HG03175 (cell line): ENCODE results near the gene OPALIN.

ENCODE experiments used
- ATAC-seq: cut with Tn5 transposase; IDR thresholded peaks from one replicate; pipeline ENCODE4 v1.9.1; 2021; ENCODE audit warnings: mild to moderate bottlenecking, moderate library complexity; ENCODE audit not compliant: unreplicated experiment

Gene OPALIN

GRCh38 chr10:96374639-96374984 is 15.8 kb upstream of the OPALIN start:
- ATAC-seq, result no peak

DNA sequence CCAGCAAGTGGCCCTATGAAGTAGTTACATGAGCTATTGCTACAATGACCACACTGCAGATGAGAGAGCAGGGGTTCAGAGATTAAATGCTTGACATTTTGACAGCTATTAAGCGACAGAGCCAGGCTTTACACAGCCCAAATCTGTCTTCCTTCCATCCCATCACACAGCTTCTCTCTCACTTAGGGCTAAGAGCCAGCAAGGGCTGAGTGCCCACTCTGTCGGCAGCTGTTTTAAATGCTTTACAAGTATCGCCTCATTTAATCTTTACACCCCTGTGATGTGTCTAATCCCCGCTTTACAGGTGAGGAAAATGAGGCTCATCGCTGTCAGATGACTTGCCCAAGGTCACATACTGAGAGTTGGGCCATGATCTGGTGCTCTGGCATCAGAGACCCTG is 15.2 kb upstream of the OPALIN start:
- ATAC-seq, result no peak

DNA sequence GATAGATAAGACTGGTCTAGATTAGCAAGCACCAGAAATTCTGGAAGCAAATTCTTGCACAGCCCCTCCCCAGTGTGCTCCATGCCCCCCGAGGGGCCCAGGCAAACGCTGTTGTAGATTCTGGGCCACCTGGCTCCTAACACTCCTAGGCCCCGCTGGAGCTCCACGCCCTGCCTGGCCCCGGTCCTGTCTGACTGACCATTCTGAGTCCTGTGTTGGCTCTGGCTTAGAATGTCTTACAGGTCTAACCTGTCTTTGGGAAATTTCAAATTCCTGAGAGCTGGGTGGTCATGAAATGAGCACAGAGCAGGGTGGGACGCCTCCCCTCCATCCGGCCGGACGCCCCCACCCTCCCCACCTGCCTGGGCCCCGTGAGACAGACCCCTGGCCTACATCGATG is 12.6 kb upstream of the OPALIN start:
- no peak for ATAC-seq

- no peak for ATAC-seq
Measured at GRCh38 chr10:96370584-96371157, 11.9 kb upstream of the OPALIN start.

GRCh38 chr10:96369890-96370583 is 11.2 kb upstream of the OPALIN start:
- no peak for ATAC-seq

GRCh38 chr10:96368971-96369370 is 10.2 kb upstream of the OPALIN start:
- no peak for ATAC-seq

GRCh38 chr10:96367470-96367869 is 8.7 kb upstream of the OPALIN start:
- no peak for ATAC-seq

DNA sequence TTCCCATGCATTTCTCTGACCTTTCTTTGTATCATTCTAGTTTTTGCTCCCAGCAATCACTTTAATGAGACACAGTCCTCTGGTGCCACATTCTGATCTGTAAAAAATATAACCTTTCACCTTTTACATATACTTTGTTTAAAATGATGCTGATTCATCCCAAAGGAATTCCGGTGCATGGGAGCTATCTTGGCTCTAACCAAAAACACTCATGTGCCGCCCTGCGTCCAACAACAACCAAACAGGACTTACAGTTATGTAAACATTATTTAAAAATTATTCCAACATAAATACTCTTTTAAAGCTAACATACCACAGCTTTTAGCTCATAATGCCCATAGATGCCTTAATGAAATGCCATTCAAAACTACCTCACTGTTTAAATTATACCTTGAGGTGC is 7.7 kb upstream of the OPALIN start:
- ATAC-seq, result no peak

GRCh38 chr10:96365571-96365970 is 6.8 kb upstream of the OPALIN start:
- no peak for ATAC-seq

DNA sequence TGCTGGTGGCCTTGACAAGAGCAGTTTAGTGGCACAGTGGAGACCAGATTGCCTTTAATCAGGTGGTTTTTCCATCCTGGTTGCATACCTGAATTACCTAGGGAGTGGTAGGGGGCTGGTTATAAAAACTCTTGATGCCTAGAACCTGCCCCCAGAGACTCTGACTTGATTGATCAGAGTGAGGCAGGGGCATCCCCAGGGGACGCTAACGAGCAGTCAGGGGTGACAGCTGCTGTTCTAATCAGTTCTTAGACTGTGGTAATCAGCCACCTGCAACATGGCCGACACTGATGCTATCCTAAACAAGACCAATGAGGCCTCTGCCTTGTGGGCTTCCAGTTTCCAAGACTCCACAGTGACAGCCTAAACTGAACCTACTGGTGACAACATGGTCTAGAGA is 2.0 kb upstream of the OPALIN start:
- ATAC-seq, result no peak

DNA sequence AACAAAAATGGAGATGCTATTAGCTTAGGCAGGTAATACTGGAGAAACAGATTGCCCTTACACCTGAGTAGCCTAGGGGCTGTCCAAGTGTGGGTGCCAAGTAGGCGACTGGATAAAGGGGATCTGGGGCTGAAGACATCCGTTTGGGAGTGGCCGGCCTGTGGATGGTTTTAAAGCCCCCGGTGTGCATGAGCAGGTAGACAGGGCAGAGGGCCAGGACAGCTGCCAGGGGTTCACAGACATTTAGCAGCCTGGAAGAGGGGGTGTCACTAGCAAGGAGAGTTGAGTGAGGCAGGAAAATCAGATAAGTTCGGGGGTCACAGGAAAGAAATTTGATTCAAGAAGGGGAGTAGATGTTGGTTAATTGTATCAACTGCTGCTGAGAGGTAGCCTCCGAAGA is 1.5 kb upstream of the OPALIN start:
- no peak for ATAC-seq

GRCh38 chr10:96359616-96360015 is 814 bp upstream of the OPALIN start:
- ATAC-seq, result no peak

- no peak for ATAC-seq
Measured at GRCh38 chr10:96357038-96357620, 1.7 kb downstream of the OPALIN start.

- no peak for ATAC-seq
Measured at GRCh38 chr10:96352582-96352981, 6.2 kb downstream of the OPALIN start.

DNA sequence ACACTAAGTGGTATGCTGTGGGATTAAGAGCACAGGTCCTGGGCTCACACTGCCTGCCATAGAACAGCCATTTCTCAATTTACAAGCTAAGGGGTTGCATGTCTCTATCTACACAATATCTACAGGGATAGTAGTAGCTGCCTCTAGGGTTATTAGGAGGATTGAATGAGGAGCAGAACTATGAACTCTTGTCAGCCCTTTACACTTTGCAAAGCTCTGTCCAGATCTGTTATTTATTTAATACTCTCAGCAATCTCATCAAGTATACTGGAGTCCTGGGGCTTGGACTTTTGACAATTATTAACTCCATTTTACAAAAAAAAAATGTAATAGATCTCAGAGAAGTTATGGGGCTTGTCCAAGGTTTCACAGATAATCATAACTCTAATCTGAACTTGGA is 6.8 kb downstream of the OPALIN start:
- ATAC-seq, result no peak

GRCh38 chr10:96346295-96346694 is 12.5 kb downstream of the OPALIN start:
- no peak for ATAC-seq

- ATAC-seq, result no peak
Measured at GRCh38 chr10:96345222-96345621, 13.6 kb downstream of the OPALIN start.

GRCh38 chr10:96344178-96344577 is 14.6 kb downstream of the OPALIN start:
- no peak for ATAC-seq

- no peak for ATAC-seq
Measured at GRCh38 chr10:96342402-96342801, 16.4 kb downstream of the OPALIN start.

DNA sequence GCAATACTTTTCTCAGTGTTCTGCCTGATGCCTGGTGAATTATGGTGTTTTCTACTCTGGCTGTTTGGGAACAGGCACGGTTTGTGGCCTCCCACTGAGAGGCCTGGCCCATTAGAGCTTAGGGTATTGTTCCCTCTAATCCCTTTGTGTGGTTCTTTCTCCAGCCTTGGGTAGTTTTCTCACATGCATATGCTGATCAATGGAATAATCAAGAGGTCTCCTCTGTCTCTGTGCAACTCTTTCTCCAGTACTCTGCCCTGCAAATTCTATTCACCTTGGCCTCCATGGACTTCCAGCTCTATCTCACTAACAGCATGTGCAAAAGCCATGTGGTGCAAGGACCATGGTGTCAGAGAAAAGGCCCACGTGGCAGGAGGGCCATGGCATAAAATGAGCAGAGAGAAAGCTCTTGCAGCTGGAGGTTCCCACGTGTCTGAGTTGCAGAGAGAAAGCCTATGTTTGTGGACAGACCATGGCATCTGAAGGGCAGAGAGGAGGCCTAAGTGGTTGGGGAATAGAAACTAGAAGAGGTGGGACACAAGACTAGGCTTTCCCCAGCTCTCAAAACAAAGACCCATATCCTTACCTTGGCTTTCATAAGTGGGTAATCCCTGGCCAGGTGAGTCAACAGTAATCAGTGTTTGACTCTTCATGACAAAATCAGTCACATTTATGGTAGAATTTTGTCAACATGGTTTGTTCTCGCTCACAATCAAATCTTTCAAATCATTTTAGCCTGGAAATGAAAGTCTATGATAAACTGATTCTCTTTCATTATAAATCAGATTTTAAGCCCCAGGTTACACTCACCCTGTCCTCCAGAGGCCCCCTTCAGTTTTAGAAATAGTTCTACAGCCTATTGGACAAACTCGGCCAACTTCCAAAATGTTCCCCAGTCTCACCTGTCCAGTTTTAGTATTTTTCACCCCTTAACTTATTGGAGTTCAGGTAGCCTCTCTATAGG is 17.3 kb downstream of the OPALIN start:
- ATAC-seq, result no peak
